Liver (tissue), 9 donors: ENCODE measurements around the gene DNMT3A. TPM values are rescaled to one million over a fixed set of nuclear protein-coding genes. Genes with fewer than 3 reads are reported as not detected.

Source experiments
- DNase-seq: peaks from one replicate; pipeline ENCODE4 v3.0.0-alpha.2; 2017; ENCODE audit warnings: low spot score
- H3K27ac ChIP-seq, 2 donors: one replicate each; pipeline ENCODE4 v1.7.0; 2013; ENCODE audit warnings: inconsistent platforms in 2 of 2, low read length in 2 of 2, control low read depth in 1 of 2, low read depth in 1 of 2, mild to moderate bottlenecking in 1 of 2
- H3K27me3 ChIP-seq, 4 donors: one replicate each; pipeline versions ENCODE4 v1.6.1 to v1.7.0; 2013; ENCODE audit warnings: low read length in 3 of 4, inconsistent platforms in 1 of 4, mild to moderate bottlenecking in 1 of 4, moderate library complexity in 1 of 4; ENCODE audit not compliant: control insufficient read depth in 4 of 4, insufficient read depth in 4 of 4
- H3K36me3 ChIP-seq, 4 donors: one replicate each; pipeline versions ENCODE4 v1.6.1 to v1.7.0; 2013; ENCODE audit warnings: low read length in 3 of 4, mild to moderate bottlenecking in 3 of 4, low read depth in 1 of 4, moderate library complexity in 1 of 4; ENCODE audit not compliant: control insufficient read depth in 4 of 4, insufficient read depth in 3 of 4
- H3K4me1 ChIP-seq, 4 donors: one replicate each; pipeline versions ENCODE4 v1.6.1 to v1.7.0; 2013; ENCODE audit warnings: low read length in 3 of 4, mild to moderate bottlenecking in 3 of 4, moderate library complexity in 1 of 4; ENCODE audit not compliant: control insufficient read depth in 4 of 4, insufficient read depth in 4 of 4
- H3K4me3 ChIP-seq, 3 donors: one replicate each; pipeline versions ENCODE4 v1.6.1 to v1.7.0; 2013; ENCODE audit warnings: low read length in 3 of 3, control low read depth in 1 of 3, low read depth in 1 of 3, mild to moderate bottlenecking in 1 of 3
- H3K9ac ChIP-seq, 2 donors: one replicate each; pipeline ENCODE4 v1.7.0; 2013; ENCODE audit warnings: low read length in 2 of 2, mild to moderate bottlenecking in 2 of 2, moderate library complexity in 2 of 2, control low read depth in 1 of 2, low read depth in 1 of 2
- H3K9me3 ChIP-seq, 4 donors: one replicate each; pipeline versions ENCODE4 v1.6.1 to v1.7.0; 2013; ENCODE audit warnings: low read length in 3 of 4; ENCODE audit not compliant: control insufficient read depth in 4 of 4
- EGR1 ChIP-seq, 2 donors: IDR thresholded peaks; 2 replicates each; pipeline ENCODE4 v1.6.1; 2016 to 2018; ENCODE audit warnings: antibody characterized with exemption in 2 of 2, low read depth in 2 of 2
- FOXA1 ChIP-seq: IDR thresholded peaks from 2 replicates; pipeline ENCODE4 v1.6.1; 2016; ENCODE audit warnings: antibody characterized with exemption
- FOXA2 ChIP-seq: IDR thresholded peaks from 2 replicates; pipeline ENCODE4 v1.6.1; 2016; ENCODE audit warnings: antibody characterized with exemption
- HNF4A ChIP-seq, 2 donors: conservative IDR thresholded peaks; 2 replicates each; pipeline ENCODE4 v1.6.1; 2016; ENCODE audit warnings: antibody characterized with exemption in 2 of 2, mild to moderate bottlenecking in 2 of 2
- JUND ChIP-seq, 2 donors: IDR thresholded peaks; 2 replicates each; pipeline ENCODE4 v1.6.1; 2016; ENCODE audit warnings: antibody characterized with exemption in 2 of 2
- NR2F2 ChIP-seq: IDR thresholded peaks from 2 replicates; pipeline ENCODE4 v1.6.1; 2016; ENCODE audit warnings: antibody characterized with exemption
- RAD21 ChIP-seq, 2 donors: IDR thresholded peaks; 2 replicates each; pipeline ENCODE4 v1.6.1; 2016; ENCODE audit warnings: antibody characterized with exemption in 2 of 2, mild to moderate bottlenecking in 2 of 2
- RXRA ChIP-seq, 2 donors: IDR thresholded peaks; 2 replicates each; pipeline ENCODE4 v1.6.1; 2017 to 2018; ENCODE audit warnings: antibody characterized with exemption in 2 of 2, mild to moderate bottlenecking in 1 of 2
- SP1 ChIP-seq: IDR thresholded peaks from 2 replicates; pipeline ENCODE4 v1.6.1; 2018; ENCODE audit warnings: antibody characterized with exemption, mild to moderate bottlenecking
- TAF1 ChIP-seq: conservative IDR thresholded peaks from 2 replicates; pipeline ENCODE4 v1.6.1; 2016; ENCODE audit warnings: antibody characterized with exemption, mild to moderate bottlenecking
- YY1 ChIP-seq: IDR thresholded peaks from 2 replicates; pipeline ENCODE4 v1.6.1; 2016; ENCODE audit warnings: antibody characterized with exemption, mild to moderate bottlenecking
- WGBS: extraction: QIAGEN DNeasy Blood & Tissue Kit; methylation state at CpG from one replicate; pipeline ENCODE4 v1.1.7; 2013; 5-methylcytosine and 5-hydroxymethylcytosine counted together
- polyA plus RNA-seq, 2 donors: library from polyadenylated mRNA; stranded (reverse) in 1 of 2; unstranded in 1 of 2; fragments of 200-250 nt in 1 of 2; fragments of >200 nt in 1 of 2; fragmentation: Nextera tagmentation in 1 of 2; extraction: Ambion mirVana in 1 of 2; gene quantifications; one replicate each; pipeline versions ENCODE4 v1.2.1 to v1.2.3, GENCODE V29; 2013 to 2015
- total RNA-seq, 2 donors: library from RNA; depleted of rRNA; stranded (reverse); fragments of >200 nt; gene quantifications; one replicate each; pipeline ENCODE4 v1.2.3, GENCODE V29; 2014
- TF ChIP-seq, protein P1 (sequence below): IDR thresholded peaks from 2 replicates; pipeline ENCODE4 v1.6.1; 2016; ENCODE audit warnings: antibody characterized with exemption
- TF ChIP-seq, protein P2 (sequence below): IDR thresholded peaks from 2 replicates; pipeline ENCODE4 v1.6.1; 2016; ENCODE audit warnings: antibody characterized with exemption
- TF ChIP-seq, protein P3 (sequence below): fragments of 150-350 bp; IDR thresholded peaks from 2 replicates; pipeline ENCODE4 v1.5.1; 2017; ENCODE audit warnings: improper control_type of control experiment, low read depth, low read length; ENCODE audit not compliant: missing input control
- TF ChIP-seq, protein P4 (sequence below): IDR thresholded peaks from 2 replicates; pipeline ENCODE4 v1.6.1; 2016; ENCODE audit warnings: antibody characterized with exemption, mild to moderate bottlenecking
- TF ChIP-seq, protein P5 (sequence below): IDR thresholded peaks from 2 replicates; pipeline ENCODE4 v1.6.1; 2016; ENCODE audit warnings: antibody characterized with exemption
- donor health status: healthy.
- donor health status: healthy.
- donor health status: healthy.
- donor health status: healthy.
- donor health status: healthy.

The DNMT3A gene
- total and polyA plus RNA-seq, 4 donors = 3.5 to 24.2 (median 8.1) TPM

DNA sequence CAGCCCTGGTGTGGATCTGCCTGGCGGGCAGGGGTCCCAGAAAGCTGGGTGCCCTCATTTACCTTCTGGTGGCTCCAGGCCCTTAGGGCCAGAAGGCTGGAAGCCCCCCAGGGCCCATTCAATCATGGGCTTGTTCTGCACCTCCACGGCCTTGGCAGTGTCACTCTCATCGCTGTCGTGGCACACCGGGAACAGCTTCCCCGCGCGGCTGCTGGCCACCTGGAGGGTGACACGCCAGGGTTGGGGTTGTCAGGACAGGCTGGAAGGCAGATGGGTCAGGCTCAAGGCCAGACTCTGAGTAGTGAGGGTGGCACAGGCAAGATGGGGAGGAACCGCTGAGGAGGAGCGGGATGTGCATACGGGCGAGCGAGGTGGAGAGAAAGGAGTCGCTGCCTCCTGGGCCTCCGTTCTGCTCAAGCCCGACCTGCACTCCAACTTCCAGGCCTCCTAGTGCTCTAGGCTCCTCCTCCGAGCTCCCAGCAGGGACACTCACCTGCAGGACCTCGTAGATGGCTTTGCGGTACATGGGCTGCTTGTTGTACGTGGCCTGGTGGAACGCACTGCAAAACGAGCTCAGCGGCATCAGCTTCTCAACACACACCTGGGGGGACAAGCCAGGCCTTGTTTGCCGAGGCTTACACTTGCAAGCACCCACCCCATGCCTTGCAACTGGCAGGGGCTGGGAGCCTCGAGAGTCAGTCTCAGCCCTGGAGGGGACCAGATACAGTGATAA, 95.0 kb downstream of the DNMT3A start:
- TF ChIP-seq, protein P1, sequence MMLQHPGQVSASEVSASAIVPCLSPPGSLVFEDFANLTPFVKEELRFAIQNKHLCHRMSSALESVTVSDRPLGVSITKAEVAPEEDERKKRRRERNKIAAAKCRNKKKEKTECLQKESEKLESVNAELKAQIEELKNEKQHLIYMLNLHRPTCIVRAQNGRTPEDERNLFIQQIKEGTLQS = no peak
- H3K36me3 ChIP-seq = peaks cover 17 to 61% (median 29%) of the 10 kb centered on the region in 4 donors
- peaks cover 3 to 7% (median 6%) of the 10 kb centered on the region in 4 donors for H3K4me1 ChIP-seq
- H3K9me3 ChIP-seq = no peaks in the 10 kb centered on the region
- no peaks in the 10 kb centered on the region for H3K27me3 ChIP-seq
- no peak overlapping the region for H3K9ac ChIP-seq
- no peak overlapping the region for H3K27ac ChIP-seq
- WGBS = 96% methylated on average over 26 of the region's 26 CpGs
- DNase-seq = no peak
- no peak overlapping the region for H3K4me3 ChIP-seq

DNA sequence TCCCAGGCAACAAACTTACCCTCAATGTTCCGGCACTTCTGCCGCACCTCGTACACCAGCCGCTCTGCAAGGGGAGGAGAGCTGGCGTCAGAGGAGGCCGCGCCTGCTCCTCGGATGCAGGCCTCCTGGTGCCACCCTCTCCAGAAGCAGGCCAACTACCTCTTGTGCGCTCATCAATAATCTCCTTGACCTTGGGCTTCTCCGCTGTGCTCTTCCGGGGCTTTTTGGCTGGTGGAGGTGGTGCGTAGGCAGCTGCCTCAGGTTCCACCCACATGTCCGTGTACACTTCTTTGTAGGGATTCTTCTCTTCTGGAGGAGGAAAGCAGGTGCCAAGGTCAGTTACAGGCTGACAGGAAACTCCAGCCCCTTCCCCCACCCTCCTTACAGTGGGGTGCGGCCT, 95.7 kb downstream of the DNMT3A start:
- Histone ChIP-seq H3K9ac (no peak overlapping the region), H3K27me3 (no peaks in the 10 kb centered on the region), H3K9me3 (no peaks in the 10 kb centered on the region), H3K36me3 (peaks cover 17 to 68% (median 34%) of the 10 kb centered on the region in 4 donors), H3K27ac (no peak overlapping the region), H3K4me3 (no peak overlapping the region), H3K4me1 (no peaks in the 10 kb centered on the region)
- TF ChIP-seq FOXA2 (no peak), RXRA (IDR thresholded peaks at IDR 0.05) (no peak), RAD21 (IDR thresholded peaks at IDR 0.05) (no peak), YY1 (no peak)
- TF ChIP-seq, protein P1 = no peak
- TF ChIP-seq, protein P2, sequence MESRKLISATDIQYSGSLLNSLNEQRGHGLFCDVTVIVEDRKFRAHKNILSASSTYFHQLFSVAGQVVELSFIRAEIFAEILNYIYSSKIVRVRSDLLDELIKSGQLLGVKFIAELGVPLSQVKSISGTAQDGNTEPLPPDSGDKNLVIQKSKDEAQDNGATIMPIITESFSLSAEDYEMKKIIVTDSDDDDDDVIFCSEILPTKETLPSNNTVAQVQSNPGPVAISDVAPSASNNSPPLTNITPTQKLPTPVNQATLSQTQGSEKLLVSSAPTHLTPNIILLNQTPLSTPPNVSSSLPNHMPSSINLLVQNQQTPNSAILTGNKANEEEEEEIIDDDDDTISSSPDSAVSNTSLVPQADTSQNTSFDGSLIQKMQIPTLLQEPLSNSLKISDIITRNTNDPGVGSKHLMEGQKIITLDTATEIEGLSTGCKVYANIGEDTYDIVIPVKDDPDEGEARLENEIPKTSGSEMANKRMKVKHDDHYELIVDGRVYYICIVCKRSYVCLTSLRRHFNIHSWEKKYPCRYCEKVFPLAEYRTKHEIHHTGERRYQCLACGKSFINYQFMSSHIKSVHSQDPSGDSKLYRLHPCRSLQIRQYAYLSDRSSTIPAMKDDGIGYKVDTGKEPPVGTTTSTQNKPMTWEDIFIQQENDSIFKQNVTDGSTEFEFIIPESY = no peak
- no peak for DNase-seq
- 97% methylated on average over 14 of the region's 14 CpGs for WGBS

DNA sequence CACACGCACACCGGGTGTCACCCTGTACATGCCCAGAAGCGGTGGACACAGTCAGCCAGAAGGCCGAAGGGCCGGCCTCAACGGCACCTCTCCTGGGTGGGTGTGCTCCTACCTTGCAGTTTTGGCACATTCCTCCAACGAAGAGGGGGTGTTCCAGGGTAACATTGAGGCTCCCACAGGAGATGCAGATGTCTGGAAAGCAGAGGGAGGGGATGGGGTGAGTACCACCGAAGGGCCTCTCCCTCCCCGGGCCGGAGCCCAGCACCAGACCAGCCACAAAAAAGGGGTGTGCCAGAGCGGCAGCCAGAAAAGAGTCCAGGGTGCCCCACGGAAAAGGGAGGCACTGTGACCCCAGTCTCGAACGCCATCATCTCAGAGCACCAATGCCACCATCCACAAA, 96.6 kb downstream of the DNMT3A start:
- H3K4me3 ChIP-seq = no peak overlapping the region
- 96% methylated on average over 14 of the region's 14 CpGs for WGBS
- peaks cover 19 to 77% (median 39%) of the 10 kb centered on the region in 4 donors for H3K36me3 ChIP-seq
- H3K9me3 ChIP-seq = no peaks in the 10 kb centered on the region
- H3K9ac ChIP-seq = no peak overlapping the region
- H3K27ac ChIP-seq = no peak overlapping the region
- DNase-seq = no peak
- no peaks in the 10 kb centered on the region for H3K4me1 ChIP-seq
- H3K27me3 ChIP-seq = no peaks in the 10 kb centered on the region
- TF ChIP-seq, protein P3, sequence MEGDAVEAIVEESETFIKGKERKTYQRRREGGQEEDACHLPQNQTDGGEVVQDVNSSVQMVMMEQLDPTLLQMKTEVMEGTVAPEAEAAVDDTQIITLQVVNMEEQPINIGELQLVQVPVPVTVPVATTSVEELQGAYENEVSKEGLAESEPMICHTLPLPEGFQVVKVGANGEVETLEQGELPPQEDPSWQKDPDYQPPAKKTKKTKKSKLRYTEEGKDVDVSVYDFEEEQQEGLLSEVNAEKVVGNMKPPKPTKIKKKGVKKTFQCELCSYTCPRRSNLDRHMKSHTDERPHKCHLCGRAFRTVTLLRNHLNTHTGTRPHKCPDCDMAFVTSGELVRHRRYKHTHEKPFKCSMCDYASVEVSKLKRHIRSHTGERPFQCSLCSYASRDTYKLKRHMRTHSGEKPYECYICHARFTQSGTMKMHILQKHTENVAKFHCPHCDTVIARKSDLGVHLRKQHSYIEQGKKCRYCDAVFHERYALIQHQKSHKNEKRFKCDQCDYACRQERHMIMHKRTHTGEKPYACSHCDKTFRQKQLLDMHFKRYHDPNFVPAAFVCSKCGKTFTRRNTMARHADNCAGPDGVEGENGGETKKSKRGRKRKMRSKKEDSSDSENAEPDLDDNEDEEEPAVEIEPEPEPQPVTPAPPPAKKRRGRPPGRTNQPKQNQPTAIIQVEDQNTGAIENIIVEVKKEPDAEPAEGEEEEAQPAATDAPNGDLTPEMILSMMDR = no peak
- no peak for TF ChIP-seq TAF1
- TF ChIP-seq HNF4A (conservative IDR thresholded peaks at IDR 0.05) = no peak
- TF ChIP-seq, protein P1 = no peak
- no peak for TF ChIP-seq SP1
- no peak for TF ChIP-seq RAD21 (IDR thresholded peaks at IDR 0.05)
- no peak for TF ChIP-seq NR2F2
- no peak for TF ChIP-seq EGR1 (IDR thresholded peaks at IDR 0.05; ENCODE audit: low read depth in 2 of 2)
- no peak for TF ChIP-seq FOXA2
- TF ChIP-seq JUND (IDR thresholded peaks at IDR 0.05) = no peak
- TF ChIP-seq YY1 = no peak
- TF ChIP-seq, protein P4, sequence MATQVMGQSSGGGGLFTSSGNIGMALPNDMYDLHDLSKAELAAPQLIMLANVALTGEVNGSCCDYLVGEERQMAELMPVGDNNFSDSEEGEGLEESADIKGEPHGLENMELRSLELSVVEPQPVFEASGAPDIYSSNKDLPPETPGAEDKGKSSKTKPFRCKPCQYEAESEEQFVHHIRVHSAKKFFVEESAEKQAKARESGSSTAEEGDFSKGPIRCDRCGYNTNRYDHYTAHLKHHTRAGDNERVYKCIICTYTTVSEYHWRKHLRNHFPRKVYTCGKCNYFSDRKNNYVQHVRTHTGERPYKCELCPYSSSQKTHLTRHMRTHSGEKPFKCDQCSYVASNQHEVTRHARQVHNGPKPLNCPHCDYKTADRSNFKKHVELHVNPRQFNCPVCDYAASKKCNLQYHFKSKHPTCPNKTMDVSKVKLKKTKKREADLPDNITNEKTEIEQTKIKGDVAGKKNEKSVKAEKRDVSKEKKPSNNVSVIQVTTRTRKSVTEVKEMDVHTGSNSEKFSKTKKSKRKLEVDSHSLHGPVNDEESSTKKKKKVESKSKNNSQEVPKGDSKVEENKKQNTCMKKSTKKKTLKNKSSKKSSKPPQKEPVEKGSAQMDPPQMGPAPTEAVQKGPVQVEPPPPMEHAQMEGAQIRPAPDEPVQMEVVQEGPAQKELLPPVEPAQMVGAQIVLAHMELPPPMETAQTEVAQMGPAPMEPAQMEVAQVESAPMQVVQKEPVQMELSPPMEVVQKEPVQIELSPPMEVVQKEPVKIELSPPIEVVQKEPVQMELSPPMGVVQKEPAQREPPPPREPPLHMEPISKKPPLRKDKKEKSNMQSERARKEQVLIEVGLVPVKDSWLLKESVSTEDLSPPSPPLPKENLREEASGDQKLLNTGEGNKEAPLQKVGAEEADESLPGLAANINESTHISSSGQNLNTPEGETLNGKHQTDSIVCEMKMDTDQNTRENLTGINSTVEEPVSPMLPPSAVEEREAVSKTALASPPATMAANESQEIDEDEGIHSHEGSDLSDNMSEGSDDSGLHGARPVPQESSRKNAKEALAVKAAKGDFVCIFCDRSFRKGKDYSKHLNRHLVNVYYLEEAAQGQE = no peak
- TF ChIP-seq, protein P5, sequence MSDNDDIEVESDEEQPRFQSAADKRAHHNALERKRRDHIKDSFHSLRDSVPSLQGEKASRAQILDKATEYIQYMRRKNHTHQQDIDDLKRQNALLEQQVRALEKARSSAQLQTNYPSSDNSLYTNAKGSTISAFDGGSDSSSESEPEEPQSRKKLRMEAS = no peak
- no peak for TF ChIP-seq RXRA (IDR thresholded peaks at IDR 0.05)
- TF ChIP-seq FOXA1 = no peak
- TF ChIP-seq, protein P2 = no peak
